GM12878 (cell line): ENCODE measurements around the gene HORMAD2. TPM values are rescaled to one million over a fixed set of nuclear protein-coding genes. Genes with fewer than 3 reads are reported as not detected.

ENCODE experiments used
- ATAC-seq: fragments of 200-7000 bp; cut with Tn5 transposase; 3 replicates; pipeline ENCODE4 v1.9.1; 2020; ENCODE audit warnings: mild to moderate bottlenecking, moderate library complexity
- BruUV-seq: library from RNA; stranded (reverse); fragments of 400-500 nt; replicated peaks from 2 replicates; lab custom pipeline; 2021; lab: Mats Ljungman, UMichigan
- CTCF ChIA-PET: fragments of 300-600 bp; sonication (Branson Sonifier 250); formaldehyde crosslinking; extraction: SDS; loops from one replicate; lab custom pipeline; 2021; ENCODE audit warnings: inconsistent platforms; lab: Yijun Ruan, JAX
- POLR2A ChIA-PET: fragments of 350-600 bp; formaldehyde crosslinking; extraction: SDS; loops from one replicate; lab custom pipeline; 2021; ENCODE audit warnings: inconsistent platforms; lab: Charles Lee
- RAD21 ChIA-PET: fragments of 300-600 bp; sonication (Branson Sonifier 250); formaldehyde crosslinking; loops from one replicate; lab custom pipeline; 2023; ENCODE audit warnings: antibody characterized with exemption; ENCODE audit not compliant: unreplicated experiment; lab: Charles Lee
- SMC1A ChIA-PET: fragments of 300-600 bp; sonication (Branson Sonifier 250); formaldehyde crosslinking; loops from one replicate; lab custom pipeline; 2023; ENCODE audit not compliant: unreplicated experiment, uncharacterized antibody; lab: Charles Lee
- DNase-seq: peaks from one replicate; pipeline ENCODE4 v3.0.0-alpha.2; 2011; ENCODE audit warnings: low read depth, low spot score
- FAIRE-seq: peaks from 3 replicates; lab custom pipeline; 2011; peaks lifted over from hg19 to GRCh38; lab: Jason Lieb, UNC
- H2AFZ ChIP-seq: 2 replicates; pipeline ENCODE4 v1.6.0; 2011; ENCODE audit warnings: low read depth, low read length, control low read depth; ENCODE audit not compliant: control insufficient read depth
- H3K27ac ChIP-seq: 2 replicates; pipeline ENCODE4 v1.5.1; 2011; ENCODE audit warnings: control low read depth; ENCODE audit not compliant: control insufficient read depth, insufficient read depth
- H3K27me3 ChIP-seq, 2 experiments: replicated peaks in 1 of 2; 2 replicates each; pipeline versions ENCODE4 v1.6.0 to v1.6.1; 2011; ENCODE audit warnings: low read length in 1 of 2; ENCODE audit not compliant: control insufficient read depth in 2 of 2, insufficient read depth in 2 of 2
- H3K36me3 ChIP-seq, 2 experiments: 2 replicates each; pipeline ENCODE4 v1.5.1; 2011; ENCODE audit warnings: low read length in 1 of 2; ENCODE audit not compliant: control insufficient read depth in 2 of 2, insufficient read depth in 2 of 2
- H3K4me1 ChIP-seq: 2 replicates; pipeline ENCODE4 v1.6.1; 2011; ENCODE audit warnings: mild to moderate bottlenecking, low read length, moderate library complexity, mixed read lengths; ENCODE audit not compliant: control insufficient read depth, insufficient read depth
- H3K4me2 ChIP-seq: 2 replicates; pipeline ENCODE4 v1.6.0; 2011; ENCODE audit warnings: control low read depth; ENCODE audit not compliant: control insufficient read depth, insufficient read depth
- H3K4me3 ChIP-seq: fragments of 200-600 bp; sonication (generic); 2 replicates; pipeline ENCODE4 v1.5.1; 2016
- H3K79me2 ChIP-seq: 2 replicates; pipeline ENCODE4 v1.6.0; 2011; ENCODE audit warnings: low read length; ENCODE audit not compliant: control insufficient read depth, insufficient read depth
- H3K9ac ChIP-seq: 2 replicates; pipeline ENCODE4 v1.8.0; 2011; ENCODE audit warnings: low read length, control low read depth, mixed read lengths; ENCODE audit not compliant: control insufficient read depth, insufficient read depth
- H3K9me3 ChIP-seq: replicated peaks from 3 replicates; pipeline ENCODE4 v1.5.1; 2011; ENCODE audit warnings: mild to moderate bottlenecking, low read length; ENCODE audit not compliant: control insufficient read depth, insufficient read depth
- H4K20me1 ChIP-seq: 2 replicates; pipeline ENCODE4 v1.6.0; 2011; ENCODE audit not compliant: control insufficient read depth, insufficient read depth
- BMI1 ChIP-seq: fragments of 450-650 bp; IDR thresholded peaks from 2 replicates; pipeline ENCODE4 v1.6.1; 2016; ENCODE audit warnings: mild to moderate bottlenecking, moderate library complexity, borderline replicate concordance
- GATAD2B ChIP-seq: fragments of 450-650 bp; conservative IDR thresholded peaks from 2 replicates; pipeline ENCODE4 v1.6.1; 2017; ENCODE audit warnings: low read depth, mild to moderate bottlenecking, moderate library complexity
- MTA2 ChIP-seq: fragments of 450-650 bp; IDR thresholded peaks from 2 replicates; pipeline ENCODE4 v1.6.1; 2016; ENCODE audit warnings: low read depth, mild to moderate bottlenecking, moderate library complexity
- MTA3 ChIP-seq: IDR thresholded peaks from 2 replicates; pipeline ENCODE4 v1.6.1; 2012; ENCODE audit warnings: low read length, inconsistent platforms, borderline replicate concordance
- RAD21 ChIP-seq: IDR thresholded peaks from 2 replicates; pipeline ENCODE4 v1.6.1; 2011; ENCODE audit warnings: mild to moderate bottlenecking, low read depth, low read length, moderate library complexity; ENCODE audit not compliant: insufficient read depth
- RB1 ChIP-seq: fragments of 450-650 bp; formaldehyde crosslinking; IDR thresholded peaks from 2 replicates; pipeline ENCODE4 v1.6.1; 2017; ENCODE audit warnings: mild to moderate bottlenecking, borderline replicate concordance
- SUPT20H ChIP-seq: IDR thresholded peaks from 2 replicates; pipeline ENCODE4 v1.6.1; 2011; ENCODE audit warnings: low read depth, mild to moderate bottlenecking, low read length, moderate library complexity, borderline replicate concordance; ENCODE audit not compliant: control insufficient read depth
- WGBS: methylation state at CpG from one replicate; pipeline ENCODE4 v1.1.6; 2016; ENCODE audit warnings: low lambda C conversion rate; ENCODE audit not compliant: insufficient replicate concordance, insufficient coverage; ENCODE audit errors: missing lambda C conversion rate; 5-methylcytosine and 5-hydroxymethylcytosine counted together
- in situ Hi-C: fragments of 300-500 bp; cut with MboI; formaldehyde crosslinking; loops from 9 replicates; pipeline ENCODE4 v1.14.3; 2018; ENCODE audit warnings: mixed read lengths
- intact Hi-C: fragments of 100-400 bp; cut with micrococcal nuclease; formaldehyde crosslinking; loops from one replicate; pipeline ENCODE4 v1.14.2; 2022; ENCODE audit not compliant: unreplicated experiment
- polyA plus RNA-seq, 11 experiments: library from polyadenylated mRNA; depleted of rRNA in 4 of 11; unstranded in 6 of 11; stranded (reverse) in 5 of 11; fragments of >200 nt; fragmentation: Nextera tagmentation in 4 of 11; fragmentation: Illumina TruSeq in 1 of 11; extraction: Ambion mirVana in 4 of 11; extraction: Trizol in 1 of 11; gene quantifications; 1 replicate in 1 of 11; 2 replicates in 10 of 11; pipeline versions ENCODE4 v1.2.1 to v1.2.3, GENCODE V29; 2011 to 2016; ENCODE audit warnings: inconsistent platforms in 2 of 11, missing spikeins in 2 of 11, low read depth in 1 of 11
- total RNA-seq, 4 experiments: library from RNA; depleted of rRNA in 3 of 4; stranded (reverse); fragments of >200 nt in 3 of 4; fragmentation: Illumina TruSeq in 1 of 4; extraction: Trizol in 1 of 4; gene quantifications; 2 replicates each; pipeline versions ENCODE4 v1.2.1 to v1.2.3, GENCODE V29; 2013 to 2021
- TF ChIP-seq, protein P1 (sequence below): fragments of 450-650 bp; IDR thresholded peaks from 2 replicates; pipeline ENCODE4 v1.6.1; 2017; ENCODE audit warnings: mild to moderate bottlenecking, moderate library complexity
- TF ChIP-seq, protein P2 (sequence below): fragments of 450-650 bp; IDR thresholded peaks from 2 replicates; pipeline ENCODE4 v1.6.1; 2017; ENCODE audit warnings: mild to moderate bottlenecking, moderate library complexity
- TF ChIP-seq, protein P3 (sequence below): IDR thresholded peaks from 2 replicates; pipeline ENCODE4 v1.6.1; 2012; ENCODE audit warnings: low read depth, low read length, improper control_type of control experiment
- TF ChIP-seq, protein P4 (sequence below): fragments of 450-650 bp; IDR thresholded peaks from 2 replicates; pipeline ENCODE4 v1.6.1; 2017; ENCODE audit warnings: low read depth, mild to moderate bottlenecking, moderate library complexity
- TF ChIP-seq, protein P5 (sequence below): fragments of 450-650 bp; IDR thresholded peaks from 2 replicates; pipeline ENCODE4 v1.6.1; 2014; ENCODE audit warnings: mild to moderate bottlenecking

The HORMAD2 gene
- total and polyA plus RNA-seq, 10 of the 15 experiments (the other 5 are each of a cell fraction or from before 2014, with no cell fraction given): 0.07 to 0.13 TPM; not detected in 8

DNA sequence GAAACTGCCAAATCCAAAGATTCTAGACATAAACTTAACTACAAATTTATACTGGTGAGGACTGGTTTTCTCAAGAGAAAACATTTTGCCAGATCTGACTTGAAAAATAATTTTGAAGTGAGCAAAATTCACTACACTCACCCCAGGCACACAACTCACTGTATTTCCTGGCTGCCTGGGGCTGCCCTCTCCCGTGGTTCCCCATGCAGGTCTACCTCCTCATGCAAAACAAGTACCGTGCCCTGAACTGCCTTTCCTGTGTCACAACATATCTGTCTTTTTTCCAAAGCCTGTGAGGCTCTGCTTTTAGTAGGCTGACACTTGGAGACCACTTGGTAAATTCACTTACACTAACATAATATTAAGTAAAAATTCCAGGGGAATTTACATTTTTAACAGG, 89.9 kb downstream of the HORMAD2 start:
- Histone ChIP-seq H3K27me3 (peaks cover 0 to 2% of the 10 kb centered on the region in 2 experiments), H3K79me2 (no peaks in the 10 kb centered on the region), H3K4me3 (no peak overlapping the region), H3K4me2 (no peak overlapping the region), H3K27ac (no peak overlapping the region), H3K36me3 (no peaks in the 10 kb centered on the region), H4K20me1 (no peaks in the 10 kb centered on the region), H3K9ac (no peak overlapping the region), H3K9me3 (no peaks in the 10 kb centered on the region), H3K4me1 (no peaks in the 10 kb centered on the region), H2AFZ (no peak overlapping the region)
- in situ Hi-C loops: no loop called here
- DNase-seq (no peak), FAIRE-seq (no peak), ATAC-seq (no peak)
- 0% methylated on average over 2 of the region's 2 CpGs for WGBS
- intact Hi-C loops: no loop called here
- ChIA-PET CTCF (interaction anchor here (0.8 kb wide), 1 partner anchor 9 kb away, joined by 3 read pairs; no protein-coding TSS in a partner anchor), RAD21 (no interaction called here), SMC1A (no interaction called here), POLR2A (interaction anchor here (0.6 kb wide), 1 partner anchor 19 kb away, joined by 5 read pairs; no protein-coding TSS in a partner anchor)
- no TSS peak for BruUV-seq
- TF ChIP-seq, protein P1, sequence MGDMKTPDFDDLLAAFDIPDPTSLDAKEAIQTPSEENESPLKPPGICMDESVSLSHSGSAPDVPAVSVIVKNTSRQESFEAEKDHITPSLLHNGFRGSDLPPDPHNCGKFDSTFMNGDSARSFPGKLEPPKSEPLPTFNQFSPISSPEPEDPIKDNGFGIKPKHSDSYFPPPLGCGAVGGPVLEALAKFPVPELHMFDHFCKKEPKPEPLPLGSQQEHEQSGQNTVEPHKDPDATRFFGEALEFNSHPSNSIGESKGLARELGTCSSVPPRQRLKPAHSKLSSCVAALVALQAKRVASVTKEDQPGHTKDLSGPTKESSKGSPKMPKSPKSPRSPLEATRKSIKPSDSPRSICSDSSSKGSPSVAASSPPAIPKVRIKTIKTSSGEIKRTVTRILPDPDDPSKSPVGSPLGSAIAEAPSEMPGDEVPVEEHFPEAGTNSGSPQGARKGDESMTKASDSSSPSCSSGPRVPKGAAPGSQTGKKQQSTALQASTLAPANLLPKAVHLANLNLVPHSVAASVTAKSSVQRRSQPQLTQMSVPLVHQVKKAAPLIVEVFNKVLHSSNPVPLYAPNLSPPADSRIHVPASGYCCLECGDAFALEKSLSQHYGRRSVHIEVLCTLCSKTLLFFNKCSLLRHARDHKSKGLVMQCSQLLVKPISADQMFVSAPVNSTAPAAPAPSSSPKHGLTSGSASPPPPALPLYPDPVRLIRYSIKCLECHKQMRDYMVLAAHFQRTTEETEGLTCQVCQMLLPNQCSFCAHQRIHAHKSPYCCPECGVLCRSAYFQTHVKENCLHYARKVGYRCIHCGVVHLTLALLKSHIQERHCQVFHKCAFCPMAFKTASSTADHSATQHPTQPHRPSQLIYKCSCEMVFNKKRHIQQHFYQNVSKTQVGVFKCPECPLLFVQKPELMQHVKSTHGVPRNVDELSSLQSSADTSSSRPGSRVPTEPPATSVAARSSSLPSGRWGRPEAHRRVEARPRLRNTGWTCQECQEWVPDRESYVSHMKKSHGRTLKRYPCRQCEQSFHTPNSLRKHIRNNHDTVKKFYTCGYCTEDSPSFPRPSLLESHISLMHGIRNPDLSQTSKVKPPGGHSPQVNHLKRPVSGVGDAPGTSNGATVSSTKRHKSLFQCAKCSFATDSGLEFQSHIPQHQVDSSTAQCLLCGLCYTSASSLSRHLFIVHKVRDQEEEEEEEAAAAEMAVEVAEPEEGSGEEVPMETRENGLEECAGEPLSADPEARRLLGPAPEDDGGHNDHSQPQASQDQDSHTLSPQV: no peak
- TF ChIP-seq RAD21 (no peak), MTA3 (no peak), SUPT20H (no peak), MTA2 (no peak), BMI1 (no peak), RB1 (no peak), GATAD2B (no peak)
- TF ChIP-seq, protein P2, sequence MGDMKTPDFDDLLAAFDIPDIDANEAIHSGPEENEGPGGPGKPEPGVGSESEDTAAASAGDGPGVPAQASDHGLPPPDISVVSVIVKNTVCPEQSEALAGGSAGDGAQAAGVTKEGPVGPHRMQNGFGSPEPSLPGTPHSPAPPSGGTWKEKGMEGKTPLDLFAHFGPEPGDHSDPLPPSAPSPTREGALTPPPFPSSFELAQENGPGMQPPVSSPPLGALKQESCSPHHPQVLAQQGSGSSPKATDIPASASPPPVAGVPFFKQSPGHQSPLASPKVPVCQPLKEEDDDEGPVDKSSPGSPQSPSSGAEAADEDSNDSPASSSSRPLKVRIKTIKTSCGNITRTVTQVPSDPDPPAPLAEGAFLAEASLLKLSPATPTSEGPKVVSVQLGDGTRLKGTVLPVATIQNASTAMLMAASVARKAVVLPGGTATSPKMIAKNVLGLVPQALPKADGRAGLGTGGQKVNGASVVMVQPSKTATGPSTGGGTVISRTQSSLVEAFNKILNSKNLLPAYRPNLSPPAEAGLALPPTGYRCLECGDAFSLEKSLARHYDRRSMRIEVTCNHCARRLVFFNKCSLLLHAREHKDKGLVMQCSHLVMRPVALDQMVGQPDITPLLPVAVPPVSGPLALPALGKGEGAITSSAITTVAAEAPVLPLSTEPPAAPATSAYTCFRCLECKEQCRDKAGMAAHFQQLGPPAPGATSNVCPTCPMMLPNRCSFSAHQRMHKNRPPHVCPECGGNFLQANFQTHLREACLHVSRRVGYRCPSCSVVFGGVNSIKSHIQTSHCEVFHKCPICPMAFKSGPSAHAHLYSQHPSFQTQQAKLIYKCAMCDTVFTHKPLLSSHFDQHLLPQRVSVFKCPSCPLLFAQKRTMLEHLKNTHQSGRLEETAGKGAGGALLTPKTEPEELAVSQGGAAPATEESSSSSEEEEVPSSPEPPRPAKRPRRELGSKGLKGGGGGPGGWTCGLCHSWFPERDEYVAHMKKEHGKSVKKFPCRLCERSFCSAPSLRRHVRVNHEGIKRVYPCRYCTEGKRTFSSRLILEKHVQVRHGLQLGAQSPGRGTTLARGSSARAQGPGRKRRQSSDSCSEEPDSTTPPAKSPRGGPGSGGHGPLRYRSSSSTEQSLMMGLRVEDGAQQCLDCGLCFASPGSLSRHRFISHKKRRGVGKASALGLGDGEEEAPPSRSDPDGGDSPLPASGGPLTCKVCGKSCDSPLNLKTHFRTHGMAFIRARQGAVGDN: no peak
- TF ChIP-seq, protein P3, sequence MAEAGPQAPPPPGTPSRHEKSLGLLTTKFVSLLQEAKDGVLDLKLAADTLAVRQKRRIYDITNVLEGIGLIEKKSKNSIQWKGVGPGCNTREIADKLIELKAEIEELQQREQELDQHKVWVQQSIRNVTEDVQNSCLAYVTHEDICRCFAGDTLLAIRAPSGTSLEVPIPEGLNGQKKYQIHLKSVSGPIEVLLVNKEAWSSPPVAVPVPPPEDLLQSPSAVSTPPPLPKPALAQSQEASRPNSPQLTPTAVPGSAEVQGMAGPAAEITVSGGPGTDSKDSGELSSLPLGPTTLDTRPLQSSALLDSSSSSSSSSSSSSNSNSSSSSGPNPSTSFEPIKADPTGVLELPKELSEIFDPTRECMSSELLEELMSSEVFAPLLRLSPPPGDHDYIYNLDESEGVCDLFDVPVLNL: no peak
- TF ChIP-seq, protein P4, sequence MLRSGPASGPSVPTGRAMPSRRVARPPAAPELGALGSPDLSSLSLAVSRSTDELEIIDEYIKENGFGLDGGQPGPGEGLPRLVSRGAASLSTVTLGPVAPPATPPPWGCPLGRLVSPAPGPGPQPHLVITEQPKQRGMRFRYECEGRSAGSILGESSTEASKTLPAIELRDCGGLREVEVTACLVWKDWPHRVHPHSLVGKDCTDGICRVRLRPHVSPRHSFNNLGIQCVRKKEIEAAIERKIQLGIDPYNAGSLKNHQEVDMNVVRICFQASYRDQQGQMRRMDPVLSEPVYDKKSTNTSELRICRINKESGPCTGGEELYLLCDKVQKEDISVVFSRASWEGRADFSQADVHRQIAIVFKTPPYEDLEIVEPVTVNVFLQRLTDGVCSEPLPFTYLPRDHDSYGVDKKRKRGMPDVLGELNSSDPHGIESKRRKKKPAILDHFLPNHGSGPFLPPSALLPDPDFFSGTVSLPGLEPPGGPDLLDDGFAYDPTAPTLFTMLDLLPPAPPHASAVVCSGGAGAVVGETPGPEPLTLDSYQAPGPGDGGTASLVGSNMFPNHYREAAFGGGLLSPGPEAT: no peak
- TF ChIP-seq, protein P5, sequence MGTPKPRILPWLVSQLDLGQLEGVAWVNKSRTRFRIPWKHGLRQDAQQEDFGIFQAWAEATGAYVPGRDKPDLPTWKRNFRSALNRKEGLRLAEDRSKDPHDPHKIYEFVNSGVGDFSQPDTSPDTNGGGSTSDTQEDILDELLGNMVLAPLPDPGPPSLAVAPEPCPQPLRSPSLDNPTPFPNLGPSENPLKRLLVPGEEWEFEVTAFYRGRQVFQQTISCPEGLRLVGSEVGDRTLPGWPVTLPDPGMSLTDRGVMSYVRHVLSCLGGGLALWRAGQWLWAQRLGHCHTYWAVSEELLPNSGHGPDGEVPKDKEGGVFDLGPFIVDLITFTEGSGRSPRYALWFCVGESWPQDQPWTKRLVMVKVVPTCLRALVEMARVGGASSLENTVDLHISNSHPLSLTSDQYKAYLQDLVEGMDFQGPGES: no peak
